H1 (cell line): ENCODE results near the gene ZBTB7B. TPM values are rescaled to one million over a fixed set of nuclear protein-coding genes. Genes with fewer than 3 reads are reported as not detected.
A peak's percentile ranks its signal among the peaks of the same experiment; 100 is the strongest.

Source experiments
- BACH1 ChIP-seq: IDR thresholded peaks from 2 replicates; pipeline ENCODE4 v1.6.1; 2012; ENCODE audit warnings: low read length, improper control_type of control experiment
- BRCA1 ChIP-seq: IDR thresholded peaks from 2 replicates; pipeline ENCODE4 v1.6.1; 2012; ENCODE audit warnings: low read depth, low read length, improper control_type of control experiment
- CBX8 ChIP-seq: fragments of 300-800, 300-1000 bp; sonication (generic); IDR thresholded peaks from 2 replicates; pipeline ENCODE4 v1.7.1; 2016; ENCODE audit warnings: low read depth, low read length, borderline replicate concordance
- CHD2 ChIP-seq: IDR thresholded peaks from 2 replicates; pipeline ENCODE4 v1.6.1; 2012; ENCODE audit warnings: low read length, improper control_type of control experiment
- CREB1 ChIP-seq: IDR thresholded peaks from 2 replicates; pipeline ENCODE4 v1.6.1; 2012; ENCODE audit warnings: inconsistent platforms
- EP300 ChIP-seq, 2 experiments: IDR thresholded peaks; 1 replicate in 1 of 2; 2 replicates in 1 of 2; pipeline ENCODE4 v1.6.1; 2011 to 2012; ENCODE audit warnings: low read depth in 2 of 2, low read length in 2 of 2, mild to moderate bottlenecking in 2 of 2, borderline replicate concordance in 1 of 2, inconsistent platforms in 1 of 2, moderate library complexity in 1 of 2
- GABPA ChIP-seq: IDR thresholded peaks from 2 replicates; pipeline ENCODE4 v1.6.1; 2011; ENCODE audit warnings: mild to moderate bottlenecking, low read length, moderate library complexity, borderline replicate concordance; ENCODE audit not compliant: insufficient read depth
- HDAC2 ChIP-seq, 2 experiments: fragments of 300-600 bp in 1 of 2; sonication (generic) in 1 of 2; IDR thresholded peaks; 2 replicates each; pipeline ENCODE4 v1.6.1; 2011 to 2012; ENCODE audit warnings: low read depth in 2 of 2, low read length in 2 of 2, mild to moderate bottlenecking in 2 of 2, moderate library complexity in 2 of 2, borderline replicate concordance in 1 of 2, inconsistent platforms in 1 of 2
- JUND ChIP-seq: IDR thresholded peaks from 2 replicates; pipeline ENCODE4 v1.6.1; 2011; ENCODE audit warnings: mild to moderate bottlenecking, improper control_type of control experiment, low read length
- NRF1 ChIP-seq: IDR thresholded peaks from 2 replicates; pipeline ENCODE4 v1.6.1; 2011; ENCODE audit warnings: mild to moderate bottlenecking, low read depth, low read length, improper control_type of control experiment
- PHF8 ChIP-seq: fragments of 200-600 bp; sonication (generic); conservative IDR thresholded peaks from 2 replicates; pipeline ENCODE4 v1.7.1; 2012; ENCODE audit warnings: low read depth, mild to moderate bottlenecking, inconsistent platforms, low read length, moderate library complexity
- POLR2A ChIP-seq, 2 experiments: IDR thresholded peaks; 1 replicate in 1 of 2; 2 replicates in 1 of 2; pipeline ENCODE4 v1.6.1; 2011; ENCODE audit warnings: low read depth in 2 of 2, low read length in 2 of 2, mild to moderate bottlenecking in 2 of 2; ENCODE audit errors: control extremely low read depth in 1 of 2
- RNF2 ChIP-seq: fragments of 200-900, 300-1000 bp; sonication (generic); IDR thresholded peaks from 2 replicates; pipeline ENCODE4 v1.7.1; 2016; ENCODE audit warnings: borderline replicate concordance, low read depth, mild to moderate bottlenecking, antibody characterized with exemption, low read length; ENCODE audit not compliant: poor library complexity, severe bottlenecking; ENCODE audit errors: missing control alignments
- RXRA ChIP-seq: IDR thresholded peaks from 2 replicates; pipeline ENCODE4 v1.6.1; 2011; ENCODE audit warnings: low read depth, mild to moderate bottlenecking, low read length, moderate library complexity; ENCODE audit not compliant: insufficient read depth
- SIX5 ChIP-seq: IDR thresholded peaks from 2 replicates; pipeline ENCODE4 v1.6.1; 2011; ENCODE audit warnings: mild to moderate bottlenecking, low read depth, low read length
- SP1 ChIP-seq: IDR thresholded peaks from 2 replicates; pipeline ENCODE4 v1.6.1; 2011; ENCODE audit warnings: low read depth, low read length
- SRF ChIP-seq: IDR thresholded peaks from 2 replicates; pipeline ENCODE4 v1.6.1; 2011; ENCODE audit warnings: mild to moderate bottlenecking, low read depth, low read length, moderate library complexity
- TBP ChIP-seq: IDR thresholded peaks from 2 replicates; pipeline ENCODE4 v1.6.1; 2011; ENCODE audit warnings: low read depth, low read length, improper control_type of control experiment
- TEAD4 ChIP-seq: IDR thresholded peaks from 2 replicates; pipeline ENCODE4 v1.6.1; 2012; ENCODE audit warnings: low read depth, low read length, inconsistent platforms, mixed read lengths
- polyA plus RNA-seq, 7 experiments: library from polyadenylated mRNA; depleted of rRNA in 3 of 7; stranded (reverse) in 5 of 7; unstranded in 2 of 7; fragments of >200 nt in 5 of 7; fragments of 200-250 nt in 2 of 7; gene quantifications; 1 replicate in 5 of 7; 2 replicates in 1 of 7; 4 replicates in 1 of 7; pipeline versions ENCODE4 v1.2.1 to v1.2.3, GENCODE V29; 2011 to 2013; ENCODE audit warnings: missing spikeins in 2 of 7, mixed read lengths in 2 of 7
- total RNA-seq: library from RNA; stranded (reverse); fragmentation: NEBNext Ultra II Directional; extraction: Animal tissue kit (Norgen Biotek cat#: 25700); gene quantifications from 2 replicates; pipeline ENCODE4 v1.2.1, GENCODE V29; 2021
- TF ChIP-seq, protein P1 (sequence below): IDR thresholded peaks from 2 replicates; pipeline ENCODE4 v1.6.1; 2012; ENCODE audit warnings: inconsistent platforms
- TF ChIP-seq, protein P2 (sequence below): IDR thresholded peaks from 2 replicates; pipeline ENCODE4 v1.6.1; 2011; ENCODE audit warnings: low read length, improper control_type of control experiment

ZBTB7B gene
- total and polyA plus RNA-seq, 2 of the 8 experiments (the other 6 are each of a cell fraction or from before 2014, with no cell fraction given) = 24.5 to 36.9 TPM

DNA sequence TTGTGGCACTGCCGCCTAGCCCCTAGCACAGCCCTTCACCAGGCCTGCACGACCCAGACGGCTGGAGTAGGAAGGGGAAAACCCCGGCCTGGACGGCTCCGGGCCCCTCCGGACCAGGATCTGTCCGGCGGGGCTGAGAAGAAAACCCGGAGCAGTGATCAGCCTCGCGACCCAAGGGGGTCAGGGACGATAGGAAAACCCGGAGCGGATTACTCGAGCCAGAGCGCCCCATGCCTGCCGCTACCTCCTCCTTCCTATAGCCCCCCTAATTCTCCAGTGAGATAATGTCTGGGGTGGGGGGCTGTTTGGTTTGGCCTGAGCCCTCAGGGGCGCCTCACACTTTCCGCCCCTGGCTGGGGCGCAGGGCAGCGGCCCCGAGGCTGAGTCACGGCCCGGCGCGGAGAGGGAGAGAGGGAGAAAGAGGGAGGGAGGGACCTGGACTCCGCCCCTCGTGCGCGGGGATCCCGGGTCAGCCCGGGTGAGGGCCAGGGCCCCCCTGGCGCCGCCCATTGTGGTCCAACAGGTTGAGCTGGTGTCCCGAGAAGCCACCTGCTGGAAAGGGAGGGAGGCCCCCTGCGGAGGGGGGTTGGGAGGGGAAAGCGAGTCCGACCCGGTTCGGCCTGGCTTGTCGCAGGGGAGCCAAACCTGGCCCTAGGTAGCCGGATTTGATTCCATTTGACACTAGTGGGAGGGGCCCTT lies 1.7 kb upstream of the ZBTB7B start (continued):
- 0 out of 4 replicates have a peak, but pooled peaks have one; percentile 66 to 84 for TF ChIP-seq HDAC2 (IDR thresholded peaks at IDR 0.05; ENCODE audit: borderline replicate concordance in 1 of 2, low read depth in 2 of 2, low read length in 2 of 2)
- TF ChIP-seq, protein P1, sequence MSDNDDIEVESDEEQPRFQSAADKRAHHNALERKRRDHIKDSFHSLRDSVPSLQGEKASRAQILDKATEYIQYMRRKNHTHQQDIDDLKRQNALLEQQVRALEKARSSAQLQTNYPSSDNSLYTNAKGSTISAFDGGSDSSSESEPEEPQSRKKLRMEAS = peak; percentile 69
- TF ChIP-seq BRCA1 = peak; percentile 13; the same call in 1 of the 2 replicates
- TF ChIP-seq GABPA = peak; percentile 63; the same call in 1 of the 2 replicates
- TF ChIP-seq RXRA = no peak
- no peak for TF ChIP-seq RNF2
- no peak for TF ChIP-seq CBX8
- TF ChIP-seq NRF1 = no peak
- no peak for TF ChIP-seq SIX5
- TF ChIP-seq PHF8 = 0 out of 2 replicates have a peak, but pooled peaks have one; percentile 42
- peak; percentile 56 for TF ChIP-seq CHD2
- peak; percentile 100 for TF ChIP-seq SP1
- TF ChIP-seq TEAD4 = 0 out of 2 replicates have a peak, but pooled peaks have one; percentile 42
- peak in 1 of 2 experiments; percentile 41; a peak in 1 of 3 replicates for TF ChIP-seq POLR2A (IDR thresholded peaks at IDR 0.05; ENCODE audit: control extremely low read depth in 1 of 2, low read depth in 2 of 2, low read length in 2 of 2)
- TF ChIP-seq SRF = no peak
- TF ChIP-seq, protein P2, sequence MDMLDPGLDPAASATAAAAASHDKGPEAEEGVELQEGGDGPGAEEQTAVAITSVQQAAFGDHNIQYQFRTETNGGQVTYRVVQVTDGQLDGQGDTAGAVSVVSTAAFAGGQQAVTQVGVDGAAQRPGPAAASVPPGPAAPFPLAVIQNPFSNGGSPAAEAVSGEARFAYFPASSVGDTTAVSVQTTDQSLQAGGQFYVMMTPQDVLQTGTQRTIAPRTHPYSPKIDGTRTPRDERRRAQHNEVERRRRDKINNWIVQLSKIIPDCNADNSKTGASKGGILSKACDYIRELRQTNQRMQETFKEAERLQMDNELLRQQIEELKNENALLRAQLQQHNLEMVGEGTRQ = no peak
- TF ChIP-seq JUND = peak; percentile 76; the same call in 1 of the 2 replicates
- TF ChIP-seq CREB1 = peak; percentile 73
- TF ChIP-seq EP300 (IDR thresholded peaks at IDR 0.05; ENCODE audit: borderline replicate concordance in 1 of 2, low read depth in 2 of 2, low read length in 2 of 2) = peak in 1 of 2 experiments; percentile 82; a peak in 2 of 3 replicates
- TF ChIP-seq BACH1 = peak; percentile 67
- TF ChIP-seq TBP = peak; percentile 55
